H1 (cell line): Measurements from ENCODE around the gene CRYBG1. TPM values are rescaled to one million over a fixed set of nuclear protein-coding genes. Genes with fewer than 3 reads are reported as not detected.

Source experiments
- CTCF ChIA-PET: fragments of 300-600 bp; sonication (Branson Sonifier 250); formaldehyde crosslinking; loops from one replicate; lab custom pipeline; 2021; ENCODE audit not compliant: partially characterized antibody; lab: Charles Lee
- POLR2A ChIA-PET: fragments of 300-600 bp; sonication (Branson Sonifier 250); formaldehyde crosslinking; loops from one replicate; lab custom pipeline; 2021; ENCODE audit warnings: inconsistent platforms; ENCODE audit not compliant: partially characterized antibody; lab: Charles Lee
- DNase-seq, 2 experiments: peaks; one replicate each; pipeline versions ENCODE4 v3.0.0 to v3.0.0-alpha.2; 2010 to 2022; ENCODE audit warnings: low spot score in 2 of 2, low read depth in 1 of 2, mixed read lengths in 1 of 2
- FAIRE-seq: peaks from 2 replicates; lab custom pipeline; 2011; peaks lifted over from hg19 to GRCh38; lab: Jason Lieb, UNC
- H2AFZ ChIP-seq: 2 replicates; pipeline ENCODE4 v1.8.1; 2012; ENCODE audit warnings: low read length, inconsistent platforms
- H2AK5ac ChIP-seq: 2 replicates; pipeline ENCODE4 v1.6.1; 2013; ENCODE audit warnings: low read depth, low read length
- H2BK120ac ChIP-seq: replicated peaks from 2 replicates; pipeline ENCODE3; 2013; ENCODE audit warnings: low read depth, low read length, inconsistent platforms
- H2BK12ac ChIP-seq: 2 replicates; pipeline ENCODE4 v1.6.1; 2013; ENCODE audit warnings: low read depth, low read length
- H2BK15ac ChIP-seq: 2 replicates; pipeline ENCODE4 v1.6.1; 2013; ENCODE audit warnings: low read length
- H2BK20ac ChIP-seq: 2 replicates; pipeline ENCODE4 v1.6.1; 2013; ENCODE audit warnings: low read length
- H2BK5ac ChIP-seq: 2 replicates; pipeline ENCODE4 v1.6.1; 2013; ENCODE audit warnings: low read depth, low read length
- H3K14ac ChIP-seq: 2 replicates; pipeline ENCODE4 v1.6.1; 2013; ENCODE audit warnings: inconsistent platforms; ENCODE audit not compliant: insufficient read length
- H3K18ac ChIP-seq: 2 replicates; pipeline ENCODE4 v1.6.1; 2013; ENCODE audit warnings: low read length; ENCODE audit errors: extremely low read depth
- H3K23ac ChIP-seq: 2 replicates; pipeline ENCODE4 v1.6.1; 2013; ENCODE audit warnings: inconsistent platforms; ENCODE audit not compliant: insufficient read length
- H3K23me2 ChIP-seq: 2 replicates; pipeline ENCODE4 v1.6.1; 2013; ENCODE audit warnings: low read depth, low read length
- H3K27ac ChIP-seq: 2 replicates; pipeline ENCODE4 v1.6.1; 2011; ENCODE audit warnings: low read depth, low read length, inconsistent platforms
- H3K27me3 ChIP-seq, 4 experiments: replicated peaks in 1 of 4; 1 replicate in 1 of 4; 2 replicates in 3 of 4; pipeline versions ENCODE4 v1.6.1 to v1.8.1; 2011 to 2013; ENCODE audit warnings: low read length in 3 of 4, mild to moderate bottlenecking in 3 of 4, inconsistent platforms in 2 of 4, mixed read lengths in 2 of 4, moderate library complexity in 1 of 4; ENCODE audit not compliant: control insufficient read depth in 3 of 4, insufficient read depth in 3 of 4; ENCODE audit errors: extremely low read depth in 1 of 4
- H3K36me3 ChIP-seq, 4 experiments: 2 replicates each; pipeline versions ENCODE4 v1.6.1 to v1.8.1; 2011 to 2013; ENCODE audit warnings: mild to moderate bottlenecking in 4 of 4, low read length in 3 of 4, moderate library complexity in 2 of 4, control low read depth in 1 of 4, inconsistent platforms in 1 of 4; ENCODE audit not compliant: insufficient read depth in 4 of 4, control insufficient read depth in 2 of 4
- H3K4ac ChIP-seq: replicated peaks from 2 replicates; pipeline ENCODE3; 2013; ENCODE audit warnings: low read length, low read depth, mixed read lengths, inconsistent platforms; ENCODE audit not compliant: insufficient read length
- H3K4me1 ChIP-seq, 4 experiments: replicated peaks in 1 of 4; 1 replicate in 1 of 4; 2 replicates in 3 of 4; pipeline versions ENCODE4 v1.6.1 to v1.8.1; 2011 to 2013; ENCODE audit warnings: low read length in 3 of 4, inconsistent platforms in 2 of 4, mixed read lengths in 1 of 4; ENCODE audit not compliant: insufficient read depth in 4 of 4, control insufficient read depth in 3 of 4
- H3K4me2 ChIP-seq, 2 experiments: 2 replicates each; pipeline versions ENCODE4 v1.6.1 to v1.8.1; 2011 to 2013; ENCODE audit warnings: low read depth in 2 of 2, low read length in 2 of 2, control low read depth in 1 of 2, inconsistent platforms in 1 of 2, mild to moderate bottlenecking in 1 of 2; ENCODE audit not compliant: insufficient read depth in 1 of 2
- H3K4me3 ChIP-seq, 4 experiments: fragments of 200-600, 300-600 bp in 1 of 4; sonication (generic), shearing (Covaris generic), sonication (Bioruptor Twin) in 1 of 4; 2 replicates each; pipeline versions ENCODE4 v1.5.1 to v1.8.1; 2011 to 2016; ENCODE audit warnings: low read length in 4 of 4, low read depth in 3 of 4, control low read depth in 2 of 4, inconsistent platforms in 2 of 4, mild to moderate bottlenecking in 2 of 4, mixed read lengths in 1 of 4, moderate library complexity in 1 of 4; ENCODE audit not compliant: insufficient read depth in 2 of 4; ENCODE audit errors: extremely low read depth in 1 of 4
- H3K56ac ChIP-seq: replicated peaks from 2 replicates; pipeline ENCODE3; 2013; ENCODE audit warnings: low read depth, mild to moderate bottlenecking, mixed read lengths, low read length, inconsistent platforms; ENCODE audit not compliant: insufficient read length
- H3K79me1 ChIP-seq: 2 replicates; pipeline ENCODE4 v1.6.1; 2013; ENCODE audit warnings: low read depth, low read length, control low read depth
- H3K79me2 ChIP-seq, 2 experiments: 2 replicates each; pipeline versions ENCODE4 v1.6.1 to v1.8.1; 2012 to 2013; ENCODE audit warnings: low read length in 2 of 2, mild to moderate bottlenecking in 2 of 2, inconsistent platforms in 1 of 2; ENCODE audit not compliant: insufficient read depth in 2 of 2, control insufficient read depth in 1 of 2
- H3K9ac ChIP-seq, 4 experiments: replicated peaks in 1 of 4; 1 replicate in 1 of 4; 2 replicates in 3 of 4; pipeline versions ENCODE4 v1.6.1 to v1.8.1; 2011 to 2013; ENCODE audit warnings: low read depth in 3 of 4, low read length in 3 of 4, control low read depth in 2 of 4, mild to moderate bottlenecking in 2 of 4, moderate library complexity in 2 of 4, inconsistent platforms in 1 of 4; ENCODE audit errors: extremely low read depth in 1 of 4
- H3K9me3 ChIP-seq, 2 experiments: 2 replicates each; pipeline versions ENCODE4 v1.6.1 to v1.8.1; 2012 to 2013; ENCODE audit warnings: mild to moderate bottlenecking in 2 of 2, moderate library complexity in 2 of 2, control low read depth in 1 of 2, inconsistent platforms in 1 of 2, low read depth in 1 of 2, low read length in 1 of 2, mixed read lengths in 1 of 2; ENCODE audit not compliant: insufficient read depth in 2 of 2
- H4K20me1 ChIP-seq, 2 experiments: replicated peaks in 1 of 2; 2 replicates each; pipeline versions ENCODE3 to v1.8.1; 2011 to 2013; ENCODE audit warnings: inconsistent platforms in 2 of 2, low read length in 2 of 2, mild to moderate bottlenecking in 1 of 2; ENCODE audit not compliant: insufficient read depth in 2 of 2, control insufficient read depth in 1 of 2
- H4K5ac ChIP-seq: 2 replicates; pipeline ENCODE4 v1.6.1; 2013; ENCODE audit warnings: low read length, low read depth, mixed read lengths, inconsistent platforms; ENCODE audit not compliant: insufficient read length
- H4K8ac ChIP-seq: 2 replicates; pipeline ENCODE4 v1.8.0; 2013; ENCODE audit warnings: mild to moderate bottlenecking, moderate library complexity, low read length, inconsistent platforms; ENCODE audit not compliant: insufficient read depth; ENCODE audit errors: extremely low read depth
- H4K91ac ChIP-seq: replicated peaks from 2 replicates; pipeline ENCODE3; 2013; ENCODE audit warnings: low read length, mixed read lengths, inconsistent platforms; ENCODE audit not compliant: insufficient read length
- BACH1 ChIP-seq: IDR thresholded peaks from 2 replicates; pipeline ENCODE4 v1.6.1; 2012; ENCODE audit warnings: low read length, improper control_type of control experiment
- BCL11A ChIP-seq, 2 experiments: IDR thresholded peaks; one replicate each; pipeline ENCODE4 v1.6.1; 2011; ENCODE audit warnings: low read depth in 2 of 2, low read length in 2 of 2, mild to moderate bottlenecking in 2 of 2
- CBX8 ChIP-seq: fragments of 300-800, 300-1000 bp; sonication (generic); IDR thresholded peaks from 2 replicates; pipeline ENCODE4 v1.7.1; 2016; ENCODE audit warnings: low read depth, low read length, borderline replicate concordance
- CEBPB ChIP-seq: IDR thresholded peaks from 2 replicates; pipeline ENCODE4 v1.6.1; 2012; ENCODE audit warnings: low read depth, low read length
- EGR1 ChIP-seq: IDR thresholded peaks from 2 replicates; pipeline ENCODE4 v1.6.1; 2011; ENCODE audit warnings: low read depth, low read length, borderline replicate concordance
- FOSL1 ChIP-seq: IDR thresholded peaks from 2 replicates; pipeline ENCODE4 v1.6.1; 2011; ENCODE audit warnings: mild to moderate bottlenecking, low read depth, low read length, moderate library complexity; ENCODE audit not compliant: insufficient read depth
- GTF2F1 ChIP-seq: IDR thresholded peaks from 2 replicates; pipeline ENCODE4 v1.6.1; 2012; ENCODE audit warnings: low read depth, low read length, improper control_type of control experiment, borderline replicate concordance
- HDAC6 ChIP-seq: IDR thresholded peaks from one replicate; pipeline ENCODE4 v1.7.1; 2012; ENCODE audit warnings: low read depth, mild to moderate bottlenecking, inconsistent platforms, low read length, moderate library complexity
- JUND ChIP-seq: IDR thresholded peaks from 2 replicates; pipeline ENCODE4 v1.6.1; 2011; ENCODE audit warnings: mild to moderate bottlenecking, improper control_type of control experiment, low read length
- MAFK ChIP-seq: IDR thresholded peaks from 2 replicates; pipeline ENCODE4 v1.6.1; 2012; ENCODE audit warnings: low read depth, mild to moderate bottlenecking, improper control_type of control experiment, low read length
- NANOG ChIP-seq: IDR thresholded peaks from 2 replicates; pipeline ENCODE4 v1.6.1; 2011; ENCODE audit warnings: low read length, low read depth, mild to moderate bottlenecking, inconsistent platforms; ENCODE audit not compliant: insufficient read depth, poor library complexity, severe bottlenecking
- POLR2A ChIP-seq, 2 experiments: IDR thresholded peaks; 1 replicate in 1 of 2; 2 replicates in 1 of 2; pipeline ENCODE4 v1.6.1; 2011; ENCODE audit warnings: low read depth in 2 of 2, low read length in 2 of 2, mild to moderate bottlenecking in 2 of 2; ENCODE audit errors: control extremely low read depth in 1 of 2
- RAD21 ChIP-seq, 2 experiments: IDR thresholded peaks in 1 of 2; conservative IDR thresholded peaks in 1 of 2; 2 replicates each; pipeline ENCODE4 v1.6.1; 2011; ENCODE audit warnings: low read depth in 2 of 2, low read length in 2 of 2, improper control_type of control experiment in 1 of 2, inconsistent platforms in 1 of 2, mild to moderate bottlenecking in 1 of 2, moderate library complexity in 1 of 2
- RXRA ChIP-seq: IDR thresholded peaks from 2 replicates; pipeline ENCODE4 v1.6.1; 2011; ENCODE audit warnings: low read depth, mild to moderate bottlenecking, low read length, moderate library complexity; ENCODE audit not compliant: insufficient read depth
- SP2 ChIP-seq: IDR thresholded peaks from 2 replicates; pipeline ENCODE4 v1.6.1; 2012; ENCODE audit warnings: mild to moderate bottlenecking, low read length, inconsistent platforms
- TCF12 ChIP-seq: IDR thresholded peaks from 2 replicates; pipeline ENCODE4 v1.6.1; 2011; ENCODE audit warnings: low read depth, mild to moderate bottlenecking, low read length
- whole genome bisulfite sequencing, 2 experiments: shearing (Covaris generic) in 1 of 2; methylation state at CpG; one replicate each; pipeline versions ENCODE4 v1.1.6 to v1.1.7; 2013 to 2015; ENCODE audit warnings: low lambda C conversion rate in 2 of 2, mixed read lengths in 2 of 2, inconsistent platforms in 1 of 2, low coverage in 1 of 2, missing lambda C conversion rate in 1 of 2; ENCODE audit not compliant: insufficient replicate concordance in 2 of 2, insufficient coverage in 1 of 2, insufficient read length in 1 of 2; ENCODE audit errors: extremely low coverage in 1 of 2, missing lambda C conversion rate in 1 of 2; 5-methylcytosine and 5-hydroxymethylcytosine counted together
- polyA plus RNA-seq, 7 experiments: library from polyadenylated mRNA; depleted of rRNA in 3 of 7; stranded (reverse) in 5 of 7; unstranded in 2 of 7; fragments of >200 nt in 5 of 7; fragments of 200-250 nt in 2 of 7; gene quantifications; 1 replicate in 5 of 7; 2 replicates in 1 of 7; 4 replicates in 1 of 7; pipeline versions ENCODE4 v1.2.1 to v1.2.3, GENCODE V29; 2011 to 2013; ENCODE audit warnings: missing spikeins in 2 of 7, mixed read lengths in 2 of 7
- total RNA-seq: library from RNA; stranded (reverse); fragmentation: NEBNext Ultra II Directional; extraction: Animal tissue kit (Norgen Biotek cat#: 25700); gene quantifications from 2 replicates; pipeline ENCODE4 v1.2.1, GENCODE V29; 2021

Gene CRYBG1
- total and polyA plus RNA-seq, 2 of the 8 experiments (the other 6 are each of a cell fraction or from before 2014, with no cell fraction given) = 2.2 to 11.6 TPM

GRCh38 chr6:106413722-106414121, 53.2 kb downstream of the CRYBG1 start:
- no peak overlapping the region for H2BK12ac ChIP-seq
- no peaks in the 10 kb centered on the region for H3K23me2 ChIP-seq
- no peak overlapping the region for H4K8ac ChIP-seq
- H2BK20ac ChIP-seq = no peak overlapping the region
- no peak overlapping the region for H3K14ac ChIP-seq
- FAIRE-seq (no peak), DNase-seq (no peak)
- no peak overlapping the region for H4K5ac ChIP-seq
- no peaks in the 10 kb centered on the region for H3K27me3 ChIP-seq
- POLR2A ChIA-PET = no interaction called here
- H3K4ac ChIP-seq = no peak overlapping the region
- no peaks in the 10 kb centered on the region for H4K20me1 ChIP-seq
- H3K79me2 ChIP-seq = no peaks in the 10 kb centered on the region
- H2BK15ac ChIP-seq = no peak overlapping the region
- no peaks in the 10 kb centered on the region for H3K9me3 ChIP-seq
- no peak overlapping the region for H3K4me3 ChIP-seq
- no peaks in the 10 kb centered on the region for H3K36me3 ChIP-seq
- peaks cover 2% of the 10 kb centered on the region; the same call in 1 of the 2 replicates for H3K79me1 ChIP-seq
- WGBS, 2 experiments = 77% methylated on average over 2 of the region's 2 CpGs; no CpG with 5 or more reads in 1 of the 2 experiments
- no peak overlapping the region for H3K4me2 ChIP-seq
- no peak overlapping the region for H2AK5ac ChIP-seq
- no peak overlapping the region for H4K91ac ChIP-seq
- no peak overlapping the region for H2BK120ac ChIP-seq
- TF ChIP-seq TCF12 = no peak
- no peak for TF ChIP-seq BACH1
- no peak for TF ChIP-seq FOSL1
- TF ChIP-seq RAD21 (IDR thresholded peaks at IDR 0.05 in 1 of 2, conservative IDR thresholded peaks at IDR 0.05 in 1 of 2; ENCODE audit: low read depth in 2 of 2, low read length in 2 of 2) = no peak
- no peak for TF ChIP-seq BCL11A (IDR thresholded peaks at IDR 0.05; ENCODE audit: low read depth in 2 of 2, low read length in 2 of 2)
- no peak for TF ChIP-seq SP2
- TF ChIP-seq EGR1 = no peak
- no peak for TF ChIP-seq GTF2F1
- TF ChIP-seq MAFK = no peak
- TF ChIP-seq NANOG = no peak
- no peak for TF ChIP-seq JUND
- no peak for TF ChIP-seq POLR2A (IDR thresholded peaks at IDR 0.05; ENCODE audit: control extremely low read depth in 1 of 2, low read depth in 2 of 2, low read length in 2 of 2)
- TF ChIP-seq CEBPB = no peak
- TF ChIP-seq HDAC6 = no peak
- no peak for TF ChIP-seq CBX8
- no peak for TF ChIP-seq RXRA
- H3K23ac ChIP-seq = no peak overlapping the region
- CTCF ChIA-PET = interaction anchor here (0.7 kb wide), 1 partner anchor 197 kb away, joined by 3 read pairs; no protein-coding TSS in a partner anchor
- no peak overlapping the region for H3K56ac ChIP-seq
- no peak overlapping the region for H3K18ac ChIP-seq
- H2AFZ ChIP-seq = no peak overlapping the region
- no peak overlapping the region for H3K27ac ChIP-seq
- no peak overlapping the region for H2BK5ac ChIP-seq
- no peak overlapping the region for H3K9ac ChIP-seq
- H3K4me1 ChIP-seq = no peaks in the 10 kb centered on the region
